ENCODE data around the gene SCG3.

SCG3 gene

DNA sequence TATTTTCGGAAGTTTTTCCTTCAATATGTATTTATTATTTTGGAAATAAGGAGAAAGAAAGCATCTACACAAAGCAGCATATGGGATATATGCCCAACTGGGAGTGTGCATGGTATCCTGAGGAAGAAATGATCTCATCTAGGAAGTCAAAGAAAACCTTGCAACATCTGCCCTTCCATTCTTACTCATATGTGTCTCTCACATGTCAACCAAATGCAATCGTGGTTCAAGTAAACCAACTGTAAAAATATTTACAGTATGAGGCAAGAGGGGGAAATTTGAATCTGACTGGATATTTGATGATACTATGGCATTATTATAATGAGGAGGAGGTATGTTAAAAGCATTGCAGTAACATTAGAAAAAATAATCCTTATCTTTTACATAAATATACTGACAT, 3.2 kb upstream of the SCG3 start:
- FAIRE-seq (no peak), DNase-seq (ENCODE audit: insufficient read length, low spot score) (no peak)
- no peak for TF ChIP-seq POLR2AphosphoS5 (IDR thresholded peaks at IDR 0.05; ENCODE audit: low read depth, low read length)
- TF ChIP-seq PAX5 (IDR thresholded peaks at IDR 0.05; ENCODE audit: insufficient read depth, low read length, severe bottlenecking), result no peak
- TF ChIP-seq TAF1 (IDR thresholded peaks at IDR 0.05; ENCODE audit: low read depth, low read length), result no peak
- no peak for TF ChIP-seq POLR2A (IDR thresholded peaks at IDR 0.05; ENCODE audit: low read depth, low read length)
- no peak for TF ChIP-seq SPI1 (IDR thresholded peaks at IDR 0.05; ENCODE audit: low read depth, low read length)
- no peak for TF ChIP-seq POU2F2 (IDR thresholded peaks at IDR 0.05; ENCODE audit: low read depth, low read length)

DNA sequence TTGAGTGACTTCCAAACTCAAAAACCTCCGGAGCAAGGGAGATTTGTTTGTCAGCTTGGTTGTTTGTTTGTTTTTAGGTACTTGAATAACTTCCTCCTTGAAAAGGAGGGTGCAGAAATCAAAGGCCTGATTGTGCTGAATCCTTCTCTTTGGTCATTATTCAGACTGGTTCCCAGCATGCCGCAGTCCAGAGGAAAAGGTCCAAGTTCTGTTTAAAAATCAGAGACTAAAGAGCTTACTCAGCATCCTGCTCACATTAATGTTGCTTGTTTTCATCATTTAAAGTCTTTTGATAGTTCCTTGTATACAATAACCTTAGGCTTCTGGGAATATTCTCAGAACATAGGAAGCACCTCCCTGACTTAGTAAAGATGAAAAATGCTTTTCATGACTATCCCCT, 982 bp upstream of the SCG3 start:
- DNase-seq (ENCODE audit: insufficient read length, low spot score) (no peak), FAIRE-seq (no peak)
- TF ChIP-seq TAF1 (IDR thresholded peaks at IDR 0.05; ENCODE audit: low read depth, low read length) (no peak), PAX5 (IDR thresholded peaks at IDR 0.05; ENCODE audit: insufficient read depth, low read length, severe bottlenecking) (no peak), POLR2A (IDR thresholded peaks at IDR 0.05; ENCODE audit: low read depth, low read length) (no peak), SPI1 (IDR thresholded peaks at IDR 0.05; ENCODE audit: low read depth, low read length) (no peak), POLR2AphosphoS5 (IDR thresholded peaks at IDR 0.05; ENCODE audit: low read depth, low read length) (no peak)

DNA sequence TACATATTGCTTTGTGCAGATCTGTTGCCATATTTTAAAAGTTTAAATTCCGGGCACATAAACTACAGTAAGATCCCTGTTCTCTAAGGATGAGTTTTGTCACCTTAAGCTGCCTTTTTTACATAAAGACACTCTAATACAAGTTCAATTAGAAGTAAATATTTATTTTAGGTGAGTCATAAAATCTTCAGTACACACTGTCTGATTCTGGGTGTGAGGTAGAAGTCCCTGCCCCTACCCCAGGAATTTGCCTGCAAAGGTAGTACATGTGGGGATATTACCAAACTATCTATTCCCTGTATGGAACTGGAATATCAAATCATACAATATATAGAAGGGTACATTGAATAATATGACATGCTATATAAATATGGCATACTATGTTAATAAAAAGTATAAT, 6.3 kb downstream of the SCG3 start:
- FAIRE-seq (no peak), DNase-seq (ENCODE audit: insufficient read length, low spot score) (no peak)
- TF ChIP-seq TAF1 (IDR thresholded peaks at IDR 0.05; ENCODE audit: low read depth, low read length) (no peak), SPI1 (IDR thresholded peaks at IDR 0.05; ENCODE audit: low read depth, low read length) (no peak), POU2F2 (IDR thresholded peaks at IDR 0.05; ENCODE audit: low read depth, low read length) (no peak), POLR2A (IDR thresholded peaks at IDR 0.05; ENCODE audit: low read depth, low read length) (no peak)

DNA sequence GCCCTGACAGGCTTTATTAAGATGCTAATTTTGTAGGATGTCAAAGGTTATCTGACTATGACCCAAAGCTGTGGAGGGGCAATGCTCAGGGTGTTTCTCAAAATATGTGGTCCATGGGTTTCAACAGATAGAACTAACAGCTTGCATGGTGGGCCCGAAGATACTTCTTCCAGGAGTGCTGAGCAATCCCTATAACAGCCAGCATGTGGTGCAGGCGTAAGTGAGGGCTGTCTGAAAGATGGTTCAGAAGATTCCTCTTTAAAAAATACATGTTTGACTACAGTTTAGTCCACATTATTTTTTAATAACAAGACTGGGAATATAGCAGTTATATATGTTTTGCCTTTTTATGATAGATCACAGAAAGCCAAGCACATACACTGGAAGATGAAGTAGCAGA, 7.6 kb downstream of the SCG3 start:
- DNase-seq (ENCODE audit: insufficient read length, low spot score) (no peak), FAIRE-seq (no peak)
- TF ChIP-seq POLR2A (IDR thresholded peaks at IDR 0.05; ENCODE audit: low read depth, low read length) (no peak), SPI1 (IDR thresholded peaks at IDR 0.05; ENCODE audit: low read depth, low read length) (no peak), TAF1 (IDR thresholded peaks at IDR 0.05; ENCODE audit: low read depth, low read length) (no peak), POU2F2 (IDR thresholded peaks at IDR 0.05; ENCODE audit: low read depth, low read length) (no peak), POLR2AphosphoS5 (IDR thresholded peaks at IDR 0.05; ENCODE audit: low read depth, low read length) (no peak), PAX5 (IDR thresholded peaks at IDR 0.05; ENCODE audit: insufficient read depth, low read length, severe bottlenecking) (no peak)

DNA sequence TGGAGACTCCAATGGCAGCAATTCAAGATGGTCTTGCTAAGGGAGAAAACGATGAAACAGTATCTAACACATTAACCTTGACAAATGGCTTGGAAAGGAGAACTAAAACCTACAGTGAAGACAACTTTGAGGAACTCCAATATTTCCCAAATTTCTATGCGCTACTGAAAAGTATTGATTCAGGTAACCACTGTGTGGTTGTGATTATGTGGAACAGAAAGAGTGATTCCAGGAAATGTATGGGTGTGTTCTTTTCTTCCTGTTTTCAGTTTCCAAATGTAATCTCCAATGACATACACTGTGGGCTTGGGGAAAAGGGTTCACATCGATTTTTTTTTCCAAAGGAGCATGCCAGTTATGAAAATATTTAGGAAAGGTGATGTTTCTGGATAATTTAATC, 10.9 kb downstream of the SCG3 start:
- no peak for FAIRE-seq
- no peak for TF ChIP-seq POLR2A (IDR thresholded peaks at IDR 0.05; ENCODE audit: low read depth, low read length)
- TF ChIP-seq TAF1 (IDR thresholded peaks at IDR 0.05; ENCODE audit: low read depth, low read length), result no peak
- TF ChIP-seq POLR2AphosphoS5 (IDR thresholded peaks at IDR 0.05; ENCODE audit: low read depth, low read length), result no peak
- TF ChIP-seq SPI1 (IDR thresholded peaks at IDR 0.05; ENCODE audit: low read depth, low read length), result no peak
- TF ChIP-seq PAX5 (IDR thresholded peaks at IDR 0.05; ENCODE audit: insufficient read depth, low read length, severe bottlenecking), result no peak
- no peak for TF ChIP-seq POU2F2 (IDR thresholded peaks at IDR 0.05; ENCODE audit: low read depth, low read length)

DNA sequence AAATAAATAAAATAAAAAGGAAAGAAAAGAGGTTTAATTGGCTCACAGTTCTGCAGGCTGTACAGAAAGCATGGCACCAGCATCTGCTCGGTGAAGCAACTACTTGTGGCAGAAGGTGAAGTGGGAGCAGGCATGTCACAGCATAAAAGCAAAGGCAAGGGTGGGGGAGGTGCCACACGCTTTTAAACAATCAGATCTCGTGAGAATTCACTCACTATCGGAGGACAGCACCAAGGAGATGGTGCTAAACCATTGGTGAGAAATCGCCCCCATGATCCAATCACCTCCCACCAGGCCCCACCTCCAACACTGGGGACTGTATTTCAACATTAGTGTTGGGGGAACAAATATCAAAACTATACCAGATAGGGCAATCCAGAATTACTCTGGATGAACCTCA, 15.3 kb downstream of the SCG3 start:
- DNase-seq (ENCODE audit: insufficient read length, low spot score), result no peak
- TF ChIP-seq PAX5 (IDR thresholded peaks at IDR 0.05; ENCODE audit: insufficient read depth, low read length, severe bottlenecking) (no peak), TAF1 (IDR thresholded peaks at IDR 0.05; ENCODE audit: low read depth, low read length) (no peak), POLR2A (IDR thresholded peaks at IDR 0.05; ENCODE audit: low read depth, low read length) (no peak), SPI1 (IDR thresholded peaks at IDR 0.05; ENCODE audit: low read depth, low read length) (no peak), POU2F2 (IDR thresholded peaks at IDR 0.05; ENCODE audit: low read depth, low read length) (no peak), POLR2AphosphoS5 (IDR thresholded peaks at IDR 0.05; ENCODE audit: low read depth, low read length) (no peak)
- FAIRE-seq, result no peak

More for the DNA sequence above, 10.9 kb downstream of the SCG3 start:
- no peak for DNase-seq (ENCODE audit: insufficient read length, low spot score)

DNA sequence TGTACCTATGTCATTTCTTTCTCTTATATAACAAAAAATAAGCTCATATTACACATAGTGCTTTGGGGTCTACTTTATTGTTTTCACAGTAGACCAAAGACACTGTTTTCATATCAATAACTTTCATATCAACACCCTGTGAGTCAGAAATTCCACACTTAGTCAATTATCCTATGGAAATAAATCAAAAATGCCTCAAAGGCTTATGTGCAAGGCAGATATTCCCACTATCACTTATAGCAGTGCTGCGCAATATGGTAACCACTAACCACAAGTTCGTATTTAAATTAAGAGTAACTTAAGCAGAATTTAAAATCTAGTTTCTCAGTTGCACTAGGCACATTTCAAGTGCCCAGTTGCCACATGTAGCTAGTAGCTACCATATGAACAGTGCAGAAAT, 15.9 kb downstream of the SCG3 start:
- TF ChIP-seq POLR2AphosphoS5 (IDR thresholded peaks at IDR 0.05; ENCODE audit: low read depth, low read length) (no peak), TAF1 (IDR thresholded peaks at IDR 0.05; ENCODE audit: low read depth, low read length) (no peak), POLR2A (IDR thresholded peaks at IDR 0.05; ENCODE audit: low read depth, low read length) (no peak), PAX5 (IDR thresholded peaks at IDR 0.05; ENCODE audit: insufficient read depth, low read length, severe bottlenecking) (no peak), POU2F2 (IDR thresholded peaks at IDR 0.05; ENCODE audit: low read depth, low read length) (no peak), SPI1 (IDR thresholded peaks at IDR 0.05; ENCODE audit: low read depth, low read length) (no peak)
- DNase-seq (ENCODE audit: insufficient read length, low spot score) (no peak), FAIRE-seq (no peak)

DNA sequence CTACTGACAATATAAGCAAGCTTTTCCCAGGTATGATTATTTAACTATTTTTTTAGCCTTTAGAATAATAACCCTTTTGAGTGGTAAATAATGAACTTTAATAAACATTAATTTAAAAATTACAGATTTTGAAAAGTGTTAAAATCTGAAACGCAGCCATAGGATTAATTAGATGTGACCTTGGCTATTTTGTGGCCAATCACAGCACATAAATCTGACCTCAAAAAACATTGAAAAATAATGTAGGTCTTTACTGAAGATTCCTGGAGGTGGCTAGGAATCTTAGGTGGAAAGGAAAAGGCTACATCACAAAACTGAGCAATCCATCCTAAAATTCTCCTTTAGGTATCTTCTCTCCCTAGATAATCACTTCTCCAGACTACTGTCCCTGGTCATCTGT, 18.1 kb downstream of the SCG3 start:
- TF ChIP-seq PAX5 (IDR thresholded peaks at IDR 0.05; ENCODE audit: insufficient read depth, low read length, severe bottlenecking) (no peak), SPI1 (IDR thresholded peaks at IDR 0.05; ENCODE audit: low read depth, low read length) (no peak), TAF1 (IDR thresholded peaks at IDR 0.05; ENCODE audit: low read depth, low read length) (no peak), POLR2A (IDR thresholded peaks at IDR 0.05; ENCODE audit: low read depth, low read length) (no peak), POLR2AphosphoS5 (IDR thresholded peaks at IDR 0.05; ENCODE audit: low read depth, low read length) (no peak), POU2F2 (IDR thresholded peaks at IDR 0.05; ENCODE audit: low read depth, low read length) (no peak)
- FAIRE-seq (no peak), DNase-seq (ENCODE audit: insufficient read length, low spot score) (no peak)

DNA sequence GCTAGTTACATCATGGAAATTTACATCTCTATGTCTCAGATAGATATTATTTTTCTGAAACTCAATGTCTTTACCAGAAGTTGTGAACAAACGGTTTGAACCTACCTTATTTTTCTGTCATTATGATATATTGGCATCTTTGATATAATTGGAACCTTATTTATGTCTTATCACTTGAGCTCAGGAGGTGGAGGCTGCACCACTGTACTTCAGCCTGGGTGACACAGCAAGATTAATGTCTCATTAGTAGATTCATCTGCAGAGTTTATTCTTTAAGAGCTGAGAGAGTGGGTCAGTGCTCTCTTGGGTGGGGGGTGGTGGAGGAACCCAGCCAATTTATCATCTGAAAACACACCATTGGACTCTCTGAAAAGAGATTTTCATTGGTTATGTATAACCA, 21.4 kb downstream of the SCG3 start:
- DNase-seq (ENCODE audit: insufficient read length, low spot score) (no peak), FAIRE-seq (no peak)
- TF ChIP-seq PAX5 (IDR thresholded peaks at IDR 0.05; ENCODE audit: insufficient read depth, low read length, severe bottlenecking) (no peak), TAF1 (IDR thresholded peaks at IDR 0.05; ENCODE audit: low read depth, low read length) (no peak), SPI1 (IDR thresholded peaks at IDR 0.05; ENCODE audit: low read depth, low read length) (no peak), POU2F2 (IDR thresholded peaks at IDR 0.05; ENCODE audit: low read depth, low read length) (no peak), POLR2A (IDR thresholded peaks at IDR 0.05; ENCODE audit: low read depth, low read length) (no peak), POLR2AphosphoS5 (IDR thresholded peaks at IDR 0.05; ENCODE audit: low read depth, low read length) (no peak)

DNA sequence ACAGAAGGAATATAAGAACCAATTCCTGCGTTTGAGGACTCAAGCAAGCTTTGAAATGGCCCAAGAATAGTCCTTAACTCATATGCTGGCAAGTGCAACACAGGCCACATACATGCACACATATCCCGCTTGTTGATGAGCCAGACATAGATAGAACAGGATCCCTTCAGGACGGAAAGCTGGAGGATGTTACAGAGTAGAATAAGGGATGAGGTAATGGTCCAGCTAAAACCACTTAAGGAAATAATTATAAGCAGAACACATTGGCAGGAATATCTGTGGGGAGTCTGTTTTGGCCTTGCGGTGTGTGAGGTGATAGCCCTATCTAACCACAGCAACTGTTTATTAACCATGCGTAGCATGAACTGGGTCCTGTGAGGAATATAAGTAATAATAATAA, 25.0 kb downstream of the SCG3 start:
- no peak for FAIRE-seq
- no peak for TF ChIP-seq PAX5 (IDR thresholded peaks at IDR 0.05; ENCODE audit: insufficient read depth, low read length, severe bottlenecking)
- no peak for TF ChIP-seq POU2F2 (IDR thresholded peaks at IDR 0.05; ENCODE audit: low read depth, low read length)
- TF ChIP-seq SPI1 (IDR thresholded peaks at IDR 0.05; ENCODE audit: low read depth, low read length), result no peak
- TF ChIP-seq TAF1 (IDR thresholded peaks at IDR 0.05; ENCODE audit: low read depth, low read length), result no peak
- no peak for TF ChIP-seq POLR2AphosphoS5 (IDR thresholded peaks at IDR 0.05; ENCODE audit: low read depth, low read length)
- TF ChIP-seq POLR2A (IDR thresholded peaks at IDR 0.05; ENCODE audit: low read depth, low read length), result no peak
- DNase-seq (ENCODE audit: insufficient read length, low spot score), result no peak

Data from GM12891 (cell line).